RPMI8226 (cell line): ENCODE data around the gene PLET1.

Experiments
- DNase-seq: peaks from one replicate; pipeline ENCODE4 v3.0.0-alpha.2; 2015

Gene PLET1, protein sequence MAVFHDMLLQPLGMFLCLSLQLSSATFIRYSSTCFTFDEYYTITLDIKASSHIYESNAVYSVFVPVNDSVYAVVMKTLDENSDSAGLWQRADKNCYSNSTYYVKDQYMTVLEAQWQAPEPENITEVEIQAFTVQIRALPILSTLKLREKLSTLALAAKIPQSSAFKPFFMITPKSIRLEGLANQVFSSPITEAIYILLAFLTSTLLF

DNA sequence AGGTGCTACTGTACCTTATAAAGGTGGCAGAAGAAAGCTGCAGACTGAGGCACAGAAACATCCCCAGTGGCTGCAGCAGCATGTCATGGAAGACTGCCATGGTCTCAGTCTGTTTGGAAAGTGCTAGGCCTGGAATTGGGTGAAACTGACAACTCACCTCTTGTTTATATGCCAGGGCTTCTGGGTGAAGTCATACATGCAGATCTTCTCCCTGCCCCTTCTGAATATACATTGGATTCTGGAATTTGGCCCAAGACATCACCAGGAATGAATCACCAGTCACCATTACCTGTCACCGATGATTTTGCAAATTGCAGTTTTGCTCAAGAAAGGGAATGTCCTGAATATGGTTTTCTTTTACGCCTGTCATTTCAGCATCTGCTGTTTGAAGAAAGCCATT is at the start of gene PLET1:
TSS of gene PLET1 (minus strand) at position 371 of the 400 bp plus-strand sequence. CDS start at position 100, 271 bp downstream.
- DNase-seq = no peak

DNA sequence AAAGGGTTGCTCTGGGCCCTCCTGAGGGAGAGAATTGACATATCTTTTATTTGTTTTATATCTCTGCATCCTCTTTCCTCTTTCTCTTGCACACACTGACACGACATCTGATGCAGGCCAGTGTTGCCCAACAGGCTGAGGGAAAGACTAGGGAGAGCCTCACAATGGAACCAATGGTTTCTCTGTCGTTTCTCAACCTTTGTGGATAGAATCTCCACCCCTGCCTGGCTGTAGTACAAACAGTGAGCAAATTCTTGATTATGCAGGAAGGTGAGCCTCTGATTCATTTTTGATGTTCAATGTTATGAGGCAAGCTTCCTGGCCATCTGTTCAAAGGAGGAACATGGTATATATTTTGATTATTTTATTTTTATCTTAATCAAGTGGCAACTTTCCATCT is 49.8 kb upstream of the PLET1 start:
- DNase-seq = no peak

DNA sequence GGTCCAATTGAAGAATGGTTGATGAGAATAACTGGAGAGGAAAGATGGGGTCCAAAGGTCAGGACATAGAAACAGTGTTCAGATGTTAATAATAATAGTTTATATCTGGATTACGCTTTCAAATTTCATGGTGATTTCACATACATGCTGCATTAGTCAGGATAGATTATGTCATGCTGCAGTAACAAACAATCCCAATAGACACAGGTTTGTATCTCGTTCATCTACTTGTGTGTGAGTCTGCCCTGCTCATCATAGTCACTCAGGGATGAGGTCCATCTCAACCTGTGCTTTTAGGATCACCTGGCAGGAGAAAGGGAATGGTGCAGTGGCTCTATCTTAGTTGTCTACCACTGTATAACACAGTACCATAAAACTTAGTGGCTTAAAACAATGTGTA is 48.0 kb upstream of the PLET1 start:
- no peak for DNase-seq

DNA sequence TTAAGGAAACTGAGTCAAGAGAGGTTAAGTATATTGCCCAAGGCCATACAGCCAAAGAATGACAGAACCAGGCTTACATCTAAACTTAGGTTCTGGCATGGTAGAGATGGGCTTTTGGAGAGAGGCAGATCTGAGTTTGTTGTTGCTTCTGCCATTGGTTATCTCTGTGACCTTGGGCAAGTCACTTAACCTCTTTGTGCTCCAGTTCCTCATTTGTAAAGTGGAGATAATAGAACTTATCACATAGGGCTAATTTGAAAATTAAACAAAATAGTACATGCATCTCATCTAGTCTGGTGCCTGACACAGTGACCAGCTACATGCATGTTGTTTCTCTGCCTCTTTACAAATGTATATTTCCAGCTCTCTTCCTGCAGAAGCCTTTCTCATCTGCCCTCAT is 47.0 kb upstream of the PLET1 start:
- no peak for DNase-seq

DNA sequence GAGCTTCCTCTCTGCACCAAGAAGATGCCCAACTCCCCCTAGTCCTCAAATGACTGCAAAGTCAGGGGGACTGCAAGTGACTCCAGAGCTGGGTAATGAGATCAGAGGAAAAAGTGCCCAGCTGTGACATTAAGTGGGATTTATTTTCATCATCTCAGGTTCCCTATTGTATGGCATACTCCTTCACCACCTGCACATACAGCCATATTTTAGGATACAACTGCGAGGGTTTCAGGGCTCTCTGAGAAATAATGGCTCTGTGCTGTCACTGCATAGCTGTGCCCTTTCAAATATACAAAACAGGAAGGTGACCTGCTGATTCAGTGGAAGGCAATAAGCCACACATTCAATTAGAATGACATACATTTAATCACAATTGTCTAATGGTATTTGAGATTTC is 45.6 kb upstream of the PLET1 start:
- no peak for DNase-seq

DNA sequence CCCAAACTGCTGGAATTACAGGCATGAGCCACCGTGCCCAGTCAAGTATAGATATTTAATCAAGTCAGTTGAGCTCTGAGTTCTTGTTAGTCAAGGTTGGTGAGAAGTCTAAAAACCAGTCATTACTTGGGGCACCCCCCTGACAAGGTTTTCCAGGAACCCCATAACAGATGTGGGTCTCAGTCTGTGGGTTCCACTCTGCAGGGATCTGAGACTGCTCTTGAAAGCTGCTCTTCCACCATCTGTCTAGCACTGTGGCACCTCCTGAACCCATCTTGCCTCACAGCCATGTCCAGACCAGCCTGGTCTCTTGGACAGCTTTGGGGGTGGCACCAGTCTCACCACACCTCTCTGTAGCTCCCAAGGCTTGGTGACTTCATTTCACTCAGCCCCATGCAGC is 44.3 kb upstream of the PLET1 start:
- DNase-seq = no peak

DNA sequence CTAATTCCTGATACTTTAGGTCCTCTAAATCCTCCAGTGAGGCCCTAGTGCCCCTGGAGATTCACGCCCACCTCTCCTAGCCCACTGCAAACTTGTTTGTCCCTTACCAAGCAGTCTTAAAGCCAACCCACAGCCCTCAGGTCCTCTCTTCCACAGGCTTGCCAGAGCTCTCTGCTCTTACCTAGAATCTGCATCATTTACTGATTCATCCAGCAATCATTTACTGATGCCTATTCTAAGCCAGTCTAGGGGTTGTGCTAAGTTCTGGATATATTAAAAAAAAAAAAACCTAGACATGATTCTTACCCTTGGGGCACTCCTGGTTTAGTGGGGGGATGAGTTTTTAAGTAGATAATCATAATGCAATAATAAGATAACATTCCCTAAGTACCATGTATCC is 43.0 kb upstream of the PLET1 start:
- DNase-seq = no peak

DNA sequence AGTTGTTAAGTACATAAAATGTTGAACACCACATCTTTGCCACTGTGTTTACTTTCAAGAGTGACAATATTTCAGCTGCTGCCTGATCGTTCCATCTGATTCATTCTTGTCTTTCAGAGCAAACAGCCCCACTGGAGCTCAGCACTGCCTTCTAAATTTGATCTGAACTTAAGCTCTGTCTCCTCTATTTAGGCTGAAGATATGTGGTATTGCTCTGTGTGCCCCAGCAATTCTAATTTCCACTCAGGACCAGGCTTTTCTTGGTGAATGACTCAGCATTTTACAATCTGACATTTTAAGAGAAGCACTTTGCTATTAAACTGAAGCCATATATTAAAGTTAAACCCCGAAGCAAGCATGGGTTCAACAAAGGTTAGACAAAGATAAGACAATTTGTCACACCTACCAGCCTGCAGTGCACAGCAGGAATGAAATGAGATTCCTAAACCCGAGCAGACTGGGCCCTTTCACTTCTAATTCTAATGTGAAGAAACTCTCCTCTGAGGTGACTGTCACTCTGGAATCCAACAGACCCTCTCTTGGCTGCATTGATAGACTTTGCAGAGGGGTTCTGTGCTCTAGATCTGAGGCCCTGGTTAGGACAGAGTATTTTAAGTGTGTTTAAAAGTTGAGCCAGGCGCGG is 41.7 kb upstream of the PLET1 start:
- no peak for DNase-seq

DNA sequence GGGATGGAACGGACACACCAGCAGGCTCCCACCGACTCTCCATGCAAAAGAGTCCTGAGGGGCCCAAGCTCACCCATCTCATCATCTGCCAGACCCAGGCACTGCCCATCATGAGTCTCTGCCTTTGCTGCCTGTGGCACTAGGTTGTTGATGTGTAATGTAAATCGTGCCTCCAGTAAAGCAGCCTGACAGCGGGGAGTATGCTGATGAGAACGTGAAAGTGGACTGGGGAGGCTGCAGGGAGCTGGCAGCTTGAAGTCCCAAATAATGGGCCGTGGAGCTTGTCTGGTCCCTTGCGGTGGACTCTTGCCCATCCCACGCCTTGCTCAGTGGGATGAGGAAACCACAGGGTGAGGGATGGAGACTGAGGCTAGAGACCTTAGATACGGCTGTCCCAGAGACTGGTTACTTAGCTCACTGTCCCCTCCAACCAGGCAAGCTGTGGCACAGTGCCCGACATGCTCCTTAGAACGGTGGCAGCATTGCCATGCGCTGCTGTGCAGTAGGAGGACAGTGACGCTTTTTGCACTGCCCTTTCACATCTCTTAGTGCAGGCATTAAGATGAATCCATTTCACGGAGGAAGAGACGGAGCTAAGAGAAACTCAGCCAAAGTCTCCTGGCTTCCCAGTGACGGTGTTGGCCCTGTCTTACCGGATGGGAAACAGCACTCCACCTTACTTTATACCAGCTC is 39.6 kb upstream of the PLET1 start:
- no peak for DNase-seq

DNA sequence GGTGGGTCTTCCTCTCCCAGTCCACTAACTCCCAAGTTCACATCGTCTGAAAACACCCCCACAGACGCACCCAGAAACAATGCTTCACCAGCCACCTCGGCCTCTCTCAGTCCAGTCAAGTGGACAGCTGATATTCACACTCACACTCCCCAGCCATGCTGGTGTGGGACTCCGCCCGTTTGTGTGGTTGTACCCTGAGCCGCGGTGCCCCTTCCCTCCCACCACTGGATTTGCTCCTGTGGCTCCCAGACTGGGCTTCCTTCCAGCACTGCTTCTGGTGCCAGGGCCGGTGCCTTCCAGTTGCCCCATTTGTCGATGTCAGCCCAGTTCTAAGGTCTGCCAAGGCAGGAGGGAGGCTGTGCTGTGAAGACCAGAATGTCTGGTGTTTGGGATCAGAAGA is 37.9 kb upstream of the PLET1 start:
- no peak for DNase-seq

DNA sequence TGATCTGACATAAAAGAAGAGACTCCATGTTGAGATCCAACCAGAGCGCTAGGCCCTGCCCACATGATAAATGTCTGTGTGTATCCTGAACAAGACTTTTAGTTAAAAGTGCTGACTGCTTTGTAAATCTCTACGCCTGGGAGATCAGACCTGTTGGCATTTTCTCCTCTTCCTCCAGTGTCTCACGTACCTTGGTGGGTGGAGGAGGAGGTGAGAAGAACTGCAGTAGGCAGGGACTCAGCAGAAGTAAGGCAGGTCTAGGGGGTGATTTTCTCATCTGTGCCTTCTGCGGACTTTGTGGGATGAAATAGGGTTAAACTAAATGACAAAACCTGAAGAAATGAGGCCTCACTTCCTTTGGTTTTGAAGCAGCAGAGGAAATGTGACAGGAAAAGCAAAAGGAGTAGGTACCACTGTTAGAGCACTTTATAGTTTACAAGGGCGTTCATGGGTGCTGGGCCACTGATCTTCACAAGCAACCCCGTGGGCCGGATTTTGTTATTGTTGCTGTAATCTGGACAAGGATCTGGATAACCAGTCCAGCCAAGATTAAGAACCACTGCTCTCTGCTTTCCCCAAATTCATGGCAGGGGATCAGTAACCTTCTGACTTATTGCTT is 36.7 kb upstream of the PLET1 start:
- DNase-seq = no peak

DNA sequence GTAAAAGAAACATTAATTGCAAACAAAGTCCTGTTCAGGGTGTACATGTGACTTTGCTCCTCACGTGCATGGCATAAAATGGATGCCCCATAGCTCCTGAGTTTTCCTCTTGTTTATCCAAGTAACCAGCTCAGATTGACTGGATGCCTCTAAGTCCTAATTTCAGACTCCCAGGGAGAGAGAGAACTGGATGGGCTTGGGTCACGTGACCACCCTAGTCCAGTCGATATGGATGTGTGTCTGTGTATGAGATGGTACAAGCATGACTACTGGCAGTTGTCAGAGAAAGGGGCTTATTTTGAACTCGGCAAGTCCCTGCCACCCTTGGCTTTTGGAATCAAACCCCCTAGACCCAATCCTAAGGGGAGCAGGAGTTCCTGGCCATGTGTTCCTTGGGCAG is 35.4 kb upstream of the PLET1 start:
- DNase-seq = no peak

DNA sequence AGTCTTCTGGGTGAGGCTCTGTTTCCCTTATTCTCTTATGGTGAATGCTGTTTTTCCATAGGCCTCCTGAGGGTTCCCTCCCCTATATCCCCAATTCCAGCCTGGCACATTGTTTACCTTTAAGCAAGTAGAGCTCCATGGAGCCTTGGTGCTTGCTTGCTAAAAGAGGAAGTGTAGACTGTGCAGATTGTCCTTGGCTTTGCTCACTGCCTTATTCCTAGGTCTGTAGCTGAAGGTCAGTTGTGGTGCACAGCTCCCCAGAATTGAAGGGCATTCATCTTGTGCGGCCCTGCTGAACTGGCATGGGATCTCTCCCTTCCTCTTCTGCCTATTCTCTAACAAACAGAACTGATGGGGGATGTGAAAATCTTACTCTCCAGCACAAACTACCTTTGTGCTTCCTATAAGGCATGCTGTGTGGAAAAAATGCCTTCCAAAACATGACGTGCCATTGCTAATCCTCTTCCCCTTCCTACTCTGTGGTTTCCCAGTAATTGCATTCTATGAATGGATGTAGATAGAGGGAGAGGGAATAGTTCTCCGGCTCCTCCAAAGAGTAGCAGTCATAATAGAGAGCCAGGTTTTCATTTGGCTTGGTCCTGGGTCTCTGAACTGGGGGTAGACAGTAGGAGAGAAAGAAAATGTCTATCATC is 34.2 kb upstream of the PLET1 start:
- DNase-seq = peak; percentile 29

DNA sequence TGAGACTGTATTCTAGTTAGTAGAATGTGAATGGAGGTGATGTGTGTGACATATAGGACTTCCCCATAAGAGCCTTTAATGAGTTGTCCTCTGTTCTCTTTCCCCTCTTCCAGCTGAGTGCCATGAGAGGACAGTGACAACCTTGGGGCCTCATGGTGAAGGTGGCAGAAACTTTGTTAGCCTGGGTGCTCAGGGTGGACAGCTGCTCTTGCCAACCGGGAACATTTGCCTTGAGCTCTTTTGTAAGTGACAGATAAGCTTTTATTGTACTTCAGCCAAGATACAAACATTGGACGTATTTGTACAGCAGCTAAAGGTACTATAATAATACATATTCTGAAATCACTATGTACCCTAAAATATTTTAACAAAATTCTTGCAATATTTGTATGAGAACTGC is 33.0 kb upstream of the PLET1 start:
- DNase-seq = no peak

DNA sequence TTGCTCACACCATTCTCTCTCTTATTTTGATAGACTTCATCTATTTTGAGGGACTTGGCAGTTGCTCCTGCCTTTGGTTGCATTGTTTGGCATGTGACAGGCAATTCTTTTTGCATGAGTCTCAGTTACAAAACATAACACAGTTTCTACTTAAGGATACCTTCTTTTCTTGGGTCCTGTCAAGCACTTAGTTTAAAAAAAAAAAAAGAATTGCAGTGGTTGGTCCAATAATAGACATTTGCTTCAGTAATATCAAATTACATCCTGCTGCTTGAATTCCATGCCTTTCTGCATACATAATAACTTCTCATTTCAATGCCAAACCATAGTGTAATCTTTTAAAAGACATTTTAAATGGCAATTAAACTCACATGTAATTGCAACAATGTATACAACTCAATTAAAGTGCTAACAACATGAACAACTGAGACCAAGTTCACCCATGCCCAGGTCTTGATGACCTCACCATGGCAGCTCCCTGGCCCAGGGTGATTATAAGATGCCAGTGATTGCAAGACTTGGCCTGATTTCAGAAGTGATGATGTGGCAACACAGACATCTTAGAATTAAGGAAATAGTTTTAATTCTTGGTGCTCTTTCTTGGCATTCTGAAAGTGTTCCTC is 32.2 kb upstream of the PLET1 start:
- DNase-seq = no peak

DNA sequence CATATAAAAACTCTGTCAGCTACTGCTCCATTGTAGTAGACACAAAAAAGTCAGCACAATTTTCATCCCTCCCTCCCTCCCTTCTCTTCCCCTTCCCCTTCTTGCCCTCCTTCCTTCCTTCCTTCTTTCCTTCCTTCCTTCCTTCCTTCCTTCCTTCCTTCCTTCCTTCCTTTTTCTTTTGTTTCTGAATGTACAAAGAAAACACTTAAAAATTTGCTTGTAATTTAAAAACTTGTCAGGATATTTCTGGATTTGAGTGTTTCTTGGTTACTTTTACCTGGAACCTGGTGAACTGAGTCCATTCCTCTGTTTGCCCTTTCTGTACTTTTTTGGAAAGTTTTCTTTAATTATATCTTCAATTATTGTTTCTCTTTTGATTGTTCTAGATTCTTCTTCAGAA is 31.5 kb upstream of the PLET1 start:
- DNase-seq = no peak

DNA sequence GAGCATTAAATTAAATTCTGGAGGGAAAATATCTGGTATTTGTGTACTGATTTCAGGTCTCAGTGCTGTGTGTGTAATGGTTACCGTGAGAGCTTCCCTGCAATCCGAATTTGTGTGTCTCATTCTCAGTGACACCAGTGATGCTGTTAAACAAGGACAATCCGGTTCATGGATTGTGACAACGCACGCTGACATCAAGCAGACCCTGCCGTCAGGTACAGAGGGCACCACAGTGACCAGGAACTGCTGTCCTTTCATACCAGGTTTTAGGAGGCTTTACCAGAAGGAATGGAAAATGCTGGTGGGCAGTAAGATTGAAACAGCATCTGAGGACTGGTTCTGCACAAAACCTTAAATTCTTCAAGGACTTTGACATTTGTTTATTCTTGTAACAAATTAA is 30.5 kb upstream of the PLET1 start:
- DNase-seq = no peak

DNA sequence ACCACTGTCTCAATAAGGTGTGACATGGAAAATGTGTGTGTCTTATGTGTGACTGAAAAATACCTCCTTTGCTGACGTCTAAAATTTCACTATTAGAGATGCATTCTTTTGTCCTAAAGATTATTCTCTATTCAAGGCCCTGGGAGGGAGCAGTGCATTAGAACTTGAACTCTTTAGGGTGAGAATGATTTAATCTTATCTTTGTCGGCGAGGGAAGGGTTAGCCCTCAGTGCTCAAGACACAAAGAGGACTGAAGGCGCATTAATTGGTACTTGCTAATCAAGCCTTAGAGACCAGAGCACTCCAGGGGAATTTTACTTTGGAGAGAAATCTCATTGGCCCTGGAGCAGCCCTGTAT is 29.8 kb upstream of the PLET1 start:
- DNase-seq = no peak

DNA sequence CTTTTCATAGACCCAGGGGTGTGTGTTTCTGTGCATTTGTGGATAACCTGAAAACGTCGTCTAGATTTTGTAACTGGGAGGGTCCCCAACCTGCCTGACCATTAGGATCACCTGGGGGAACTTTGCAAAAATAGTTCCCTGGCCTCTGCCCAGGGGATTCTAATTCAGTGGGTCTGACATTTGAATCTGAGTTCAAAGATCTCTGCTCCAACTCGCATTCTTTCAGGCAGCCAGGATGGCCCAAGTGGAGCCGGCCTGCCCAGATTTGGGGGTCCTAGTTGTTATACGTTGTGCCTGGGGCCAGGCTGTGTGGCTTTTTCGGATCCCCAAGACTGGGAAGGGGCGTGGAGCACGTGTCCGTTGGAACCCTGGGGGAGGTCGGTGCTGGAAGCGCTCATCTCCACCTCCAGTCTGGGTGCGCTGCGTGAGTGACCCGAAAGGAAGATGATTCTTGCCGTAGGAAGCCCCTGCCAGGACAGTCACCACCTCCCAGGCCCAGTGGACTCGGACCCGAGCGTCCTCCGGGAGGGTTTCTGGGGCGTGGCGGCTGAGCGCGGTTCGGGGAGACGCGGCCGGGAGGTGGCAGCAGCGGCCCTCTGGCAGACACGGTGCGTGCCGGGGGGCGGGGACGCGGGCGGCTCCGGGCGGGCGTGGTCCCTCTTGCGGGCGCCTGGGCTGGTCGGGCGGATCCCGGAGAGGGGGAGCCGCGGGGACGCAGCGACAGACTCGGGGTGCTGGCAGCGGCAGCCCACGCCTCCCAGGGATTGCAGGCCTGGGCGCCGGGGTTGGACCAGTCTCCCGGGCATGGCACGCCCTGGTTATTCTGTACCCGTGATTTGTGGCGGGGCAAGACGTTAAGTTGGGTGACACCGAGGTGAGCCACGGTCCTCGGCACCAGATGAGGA is 29.2 kb upstream of the PLET1 start:
- DNase-seq = peak; percentile 79

DNA sequence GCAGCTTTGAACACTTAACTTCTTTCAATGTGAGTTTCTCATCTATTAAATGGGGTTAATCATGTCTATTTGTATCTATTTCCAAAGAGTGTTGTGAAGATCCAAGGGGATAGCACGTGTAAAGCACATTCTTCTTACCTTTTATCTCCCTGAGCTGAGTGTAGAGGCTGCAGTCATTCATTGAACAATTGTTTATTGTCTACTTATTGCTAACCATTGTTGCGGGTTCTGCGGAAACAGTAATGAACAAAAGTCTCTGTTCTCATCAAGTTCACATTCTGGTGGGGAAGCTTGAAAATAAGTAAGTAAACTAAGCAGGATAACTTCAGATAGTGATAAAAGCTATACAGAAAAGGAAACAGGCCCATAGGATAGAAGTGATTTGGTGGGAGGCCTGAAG is 27.4 kb upstream of the PLET1 start:
- no peak for DNase-seq

DNA sequence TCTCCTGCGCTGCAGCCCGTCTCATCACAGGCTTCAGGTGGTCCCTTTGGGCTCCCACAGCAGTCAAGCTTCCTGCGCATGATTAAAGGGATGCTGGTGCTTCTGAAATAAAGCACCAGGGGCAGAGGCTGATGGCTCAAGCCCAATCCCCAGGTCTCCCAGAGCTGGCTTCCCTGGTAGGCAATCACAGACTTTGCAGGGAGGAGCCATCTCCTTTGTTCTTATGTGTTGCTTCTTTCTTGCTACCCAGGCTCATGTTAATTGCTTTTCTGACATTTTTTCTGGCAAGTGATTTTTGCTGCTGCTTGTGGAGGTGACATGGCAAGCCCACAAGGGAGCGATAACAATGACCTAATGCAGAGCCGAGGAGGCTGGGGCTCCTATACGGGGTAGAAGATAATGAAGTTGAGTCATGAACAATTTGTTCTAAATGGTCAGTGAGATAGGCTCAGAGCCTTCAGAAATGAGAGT is 25.2 kb upstream of the PLET1 start:
- DNase-seq = no peak

DNA sequence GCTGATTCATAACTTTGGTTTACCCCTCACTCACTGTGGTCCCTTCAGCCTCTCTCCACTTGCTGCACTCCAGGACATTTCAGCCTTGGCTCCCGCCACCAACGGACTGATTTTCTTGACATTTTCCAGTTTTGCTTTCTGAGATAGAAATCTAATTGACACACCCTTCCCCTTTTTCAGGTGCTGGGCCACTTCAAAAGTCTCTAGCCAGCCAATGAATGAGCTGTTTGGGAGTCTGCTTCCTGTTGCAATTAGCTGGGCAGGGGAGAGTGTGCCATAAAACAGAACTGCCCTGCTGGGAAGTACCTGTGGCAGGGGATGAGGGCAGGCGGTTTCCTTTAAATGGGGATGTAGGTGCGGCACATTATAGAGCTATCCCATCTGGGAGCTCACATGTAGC is 21.1 kb upstream of the PLET1 start:
- peak; percentile 33 for DNase-seq
